Retinal pigment epithelial cell (primary cell): ENCODE measurements around the gene SLC39A9.

ENCODE experiments used
- DNase-seq: peaks from one replicate; pipeline ENCODE4 v3.0.0-alpha.2; 2010; ENCODE audit warnings: low read depth
- H3K4me3 ChIP-seq: 2 replicates; pipeline ENCODE4 v1.5.1; 2011; ENCODE audit warnings: mild to moderate bottlenecking, low read length, control low read depth, moderate library complexity
- CTCF ChIP-seq: conservative IDR thresholded peaks from 2 replicates; pipeline ENCODE4 v1.5.1; 2011; ENCODE audit warnings: low read depth, low read length, control low read depth, inconsistent platforms

SLC39A9 gene

GRCh38 chr14:69423279-69423678 is 24.8 kb downstream of the SLC39A9 start:
- DNase-seq: peak; percentile 0
- H3K4me3 ChIP-seq: no peak overlapping the region

GRCh38 chr14:69424149-69424923 is 25.8 kb downstream of the SLC39A9 start:
- no peak for DNase-seq
- TF ChIP-seq CTCF: no peak
- no peak overlapping the region for H3K4me3 ChIP-seq

More at GRCh38 chr14:69423279-69423678, 24.8 kb downstream of the SLC39A9 start:
- peak; percentile 5 for TF ChIP-seq CTCF

GRCh38 chr14:69427596-69427995 is 29.1 kb downstream of the SLC39A9 start:
- no peak overlapping the region for H3K4me3 ChIP-seq
- no peak for TF ChIP-seq CTCF
- DNase-seq: no peak

- H3K4me3 ChIP-seq: no peak overlapping the region
- DNase-seq: no peak
- no peak for TF ChIP-seq CTCF
Observed at GRCh38 chr14:69428289-69428998, 30.0 kb downstream of the SLC39A9 start.

GRCh38 chr14:69429643-69430042 is 31.2 kb downstream of the SLC39A9 start:
- no peak overlapping the region for H3K4me3 ChIP-seq
- DNase-seq: no peak
- TF ChIP-seq CTCF: no peak

GRCh38 chr14:69430306-69430939 is 31.9 kb downstream of the SLC39A9 start:
- H3K4me3 ChIP-seq: no peak overlapping the region
- TF ChIP-seq CTCF: no peak
- no peak for DNase-seq

GRCh38 chr14:69432364-69432763 is 33.9 kb downstream of the SLC39A9 start:
- DNase-seq: no peak
- H3K4me3 ChIP-seq: no peak overlapping the region
- TF ChIP-seq CTCF: no peak
